ENCODE results near the gene KMT2E.

DNA sequence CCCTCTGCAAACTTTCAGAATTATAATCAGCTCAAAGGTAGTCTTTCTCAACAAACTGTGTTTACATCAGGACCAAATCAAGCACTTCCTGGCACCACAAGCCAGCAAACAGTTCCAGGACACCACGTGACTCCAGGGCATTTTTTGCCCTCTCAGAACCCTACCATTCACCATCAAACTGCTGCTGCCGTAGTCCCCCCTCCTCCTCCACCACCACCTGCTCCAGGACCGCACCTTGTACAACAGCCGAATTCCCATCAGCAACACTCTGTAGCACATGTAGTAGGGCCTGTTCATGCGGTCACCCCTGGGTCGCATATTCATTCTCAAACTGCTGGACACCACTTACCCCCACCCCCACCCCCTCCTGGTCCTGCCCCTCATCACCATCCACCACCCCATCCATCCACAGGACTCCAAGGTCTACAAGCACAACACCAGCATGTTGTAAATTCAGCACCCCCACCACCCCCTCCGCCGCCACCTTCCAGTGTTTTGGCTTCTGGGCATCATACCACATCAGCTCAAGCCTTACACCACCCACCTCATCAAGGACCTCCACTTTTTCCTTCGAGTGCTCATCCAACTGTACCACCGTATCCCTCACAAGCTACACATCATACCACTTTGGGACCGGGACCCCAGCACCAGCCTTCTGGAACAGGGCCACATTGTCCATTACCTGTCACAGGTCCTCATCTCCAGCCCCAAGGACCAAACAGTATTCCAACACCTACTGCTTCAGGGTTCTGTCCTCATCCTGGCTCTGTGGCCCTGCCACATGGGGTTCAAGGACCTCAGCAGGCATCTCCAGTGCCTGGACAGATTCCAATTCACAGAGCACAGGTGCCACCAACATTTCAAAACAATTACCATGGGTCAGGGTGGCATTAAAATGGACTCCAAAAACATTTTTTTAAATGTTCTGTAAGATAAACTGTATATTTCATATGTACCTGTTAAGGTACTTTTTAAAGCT is 98.7 kb downstream of the KMT2E start:
- TF ChIP-seq, protein P1, sequence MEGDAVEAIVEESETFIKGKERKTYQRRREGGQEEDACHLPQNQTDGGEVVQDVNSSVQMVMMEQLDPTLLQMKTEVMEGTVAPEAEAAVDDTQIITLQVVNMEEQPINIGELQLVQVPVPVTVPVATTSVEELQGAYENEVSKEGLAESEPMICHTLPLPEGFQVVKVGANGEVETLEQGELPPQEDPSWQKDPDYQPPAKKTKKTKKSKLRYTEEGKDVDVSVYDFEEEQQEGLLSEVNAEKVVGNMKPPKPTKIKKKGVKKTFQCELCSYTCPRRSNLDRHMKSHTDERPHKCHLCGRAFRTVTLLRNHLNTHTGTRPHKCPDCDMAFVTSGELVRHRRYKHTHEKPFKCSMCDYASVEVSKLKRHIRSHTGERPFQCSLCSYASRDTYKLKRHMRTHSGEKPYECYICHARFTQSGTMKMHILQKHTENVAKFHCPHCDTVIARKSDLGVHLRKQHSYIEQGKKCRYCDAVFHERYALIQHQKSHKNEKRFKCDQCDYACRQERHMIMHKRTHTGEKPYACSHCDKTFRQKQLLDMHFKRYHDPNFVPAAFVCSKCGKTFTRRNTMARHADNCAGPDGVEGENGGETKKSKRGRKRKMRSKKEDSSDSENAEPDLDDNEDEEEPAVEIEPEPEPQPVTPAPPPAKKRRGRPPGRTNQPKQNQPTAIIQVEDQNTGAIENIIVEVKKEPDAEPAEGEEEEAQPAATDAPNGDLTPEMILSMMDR (IDR thresholded peaks at IDR 0.05), result no peak
- TF ChIP-seq POLR2A (IDR thresholded peaks at IDR 0.05), result no peak

Data from testis (tissue), 2 donors.